Measurements from ENCODE around the gene PCSK9. TPM values are rescaled to one million over a fixed set of nuclear protein-coding genes. Genes with fewer than 3 reads are reported as not detected.

PCSK9 gene
- total RNA-seq, 1 experiment from 2014 or later, result 38.9 TPM

- CTCF ChIA-PET, result no interaction called here
Observed at GRCh38 chr1:55053265-55053954, 14.1 kb downstream of the PCSK9 start.

DNA sequence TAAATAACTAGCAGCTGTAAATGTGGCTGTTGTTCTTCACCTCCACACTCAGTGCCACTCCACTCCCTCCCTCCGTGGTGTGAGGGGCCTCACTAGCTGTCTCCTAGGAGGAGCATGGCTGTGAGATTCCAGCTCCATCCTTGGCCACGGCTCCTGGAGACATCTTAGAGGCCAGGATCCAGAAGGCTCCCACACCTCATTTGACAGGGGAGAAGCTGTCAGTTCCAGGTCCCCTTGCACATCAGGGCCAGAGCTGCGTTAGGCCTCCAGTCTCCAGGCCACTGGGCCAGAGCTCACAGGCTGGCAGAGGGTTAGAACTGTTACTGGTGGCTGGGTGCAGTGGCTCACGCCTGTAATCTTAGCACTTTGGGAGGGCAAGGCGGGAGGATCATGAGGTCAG, 15.0 kb downstream of the PCSK9 start:
- Histone ChIP-seq H3K9me3 (ENCODE audit: low read depth, low read length, poor library complexity, severe bottlenecking) (no peaks in the 10 kb centered on the region), H3K36me3 (ENCODE audit: insufficient read depth, low read length, poor library complexity, severe bottlenecking) (peaks cover 75% of the 10 kb centered on the region), H3K4me1 (ENCODE audit: insufficient read depth, low read length, poor library complexity, severe bottlenecking) (peaks cover 11% of the 10 kb centered on the region), H3K27ac (ENCODE audit: low read depth, low read length, poor library complexity, severe bottlenecking) (no peak overlapping the region), H3K4me3 (ENCODE audit: low read depth, low read length, poor library complexity, severe bottlenecking) (no peak overlapping the region), H3K27me3 (replicated peaks; ENCODE audit: insufficient read depth, low read depth, low read length, poor library complexity) (no peaks in the 10 kb centered on the region)
- CTCF ChIA-PET, result no interaction called here
- intact Hi-C loops (cut with micrococcal nuclease; ENCODE audit: unreplicated experiment), result no loop called here
- DNase-seq (ENCODE audit: low spot score), result no peak
- POLR2A ChIA-PET (ENCODE audit: low non-redundant PET), result no interaction called here
- TF ChIP-seq CTCF (conservative IDR thresholded peaks at IDR 0.05; ENCODE audit: low read depth, low read length) (no peak), EZH2 (IDR thresholded peaks at IDR 0.05; ENCODE audit: borderline replicate concordance, low read depth, low read length, poor library complexity, severe bottlenecking) (no peak)
- no TSS peak for BruUV-seq (replicated peaks)

More at GRCh38 chr1:55053265-55053954, 14.1 kb downstream of the PCSK9 start:
- DNase-seq (ENCODE audit: low spot score), result no peak
- Histone ChIP-seq H3K9me3 (ENCODE audit: low read depth, low read length, poor library complexity, severe bottlenecking) (no peaks in the 10 kb centered on the region), H3K27me3 (replicated peaks; ENCODE audit: insufficient read depth, low read depth, low read length, poor library complexity) (no peaks in the 10 kb centered on the region), H3K27ac (ENCODE audit: low read depth, low read length, poor library complexity, severe bottlenecking) (no peak overlapping the region), H3K4me1 (ENCODE audit: insufficient read depth, low read length, poor library complexity, severe bottlenecking) (peaks cover 13% of the 10 kb centered on the region), H3K4me3 (ENCODE audit: low read depth, low read length, poor library complexity, severe bottlenecking) (no peak overlapping the region), H3K36me3 (ENCODE audit: insufficient read depth, low read length, poor library complexity, severe bottlenecking) (peaks cover 75% of the 10 kb centered on the region)
- no TSS peak for BruUV-seq (replicated peaks)
- intact Hi-C loops (cut with micrococcal nuclease; ENCODE audit: unreplicated experiment), result no loop called here
- TF ChIP-seq EZH2 (IDR thresholded peaks at IDR 0.05; ENCODE audit: borderline replicate concordance, low read depth, low read length, poor library complexity, severe bottlenecking) (no peak), CTCF (conservative IDR thresholded peaks at IDR 0.05; ENCODE audit: low read depth, low read length) (no peak)
- POLR2A ChIA-PET (ENCODE audit: low non-redundant PET), result no interaction called here

GRCh38 chr1:55055084-55055882, 15.9 kb downstream of the PCSK9 start:
- POLR2A ChIA-PET (ENCODE audit: low non-redundant PET), result no interaction called here

More at GRCh38 chr1:55055084-55055882, 15.9 kb downstream of the PCSK9 start:
- TF ChIP-seq EZH2 (IDR thresholded peaks at IDR 0.05; ENCODE audit: borderline replicate concordance, low read depth, low read length, poor library complexity, severe bottlenecking) (no peak), CTCF (conservative IDR thresholded peaks at IDR 0.05; ENCODE audit: low read depth, low read length) (no peak)
- Histone ChIP-seq H3K27me3 (replicated peaks; ENCODE audit: insufficient read depth, low read depth, low read length, poor library complexity) (no peaks in the 10 kb centered on the region), H3K9me3 (ENCODE audit: low read depth, low read length, poor library complexity, severe bottlenecking) (no peaks in the 10 kb centered on the region), H3K27ac (ENCODE audit: low read depth, low read length, poor library complexity, severe bottlenecking) (no peak overlapping the region), H3K36me3 (ENCODE audit: insufficient read depth, low read length, poor library complexity, severe bottlenecking) (peaks cover 76% of the 10 kb centered on the region), H3K4me3 (ENCODE audit: low read depth, low read length, poor library complexity, severe bottlenecking) (no peak overlapping the region), H3K4me1 (ENCODE audit: insufficient read depth, low read length, poor library complexity, severe bottlenecking) (peaks cover 4% of the 10 kb centered on the region)
- DNase-seq (ENCODE audit: low spot score), result no peak
- CTCF ChIA-PET, result no interaction called here
- BruUV-seq (replicated peaks), result no TSS peak
- intact Hi-C loops (cut with micrococcal nuclease; ENCODE audit: unreplicated experiment), result no loop called here

All from A673 (cell line).